Ovary (tissue), 9 donors: ENCODE measurements around the gene ST3GAL3. TPM values are rescaled to one million over a fixed set of nuclear protein-coding genes. Genes with fewer than 3 reads are reported as not detected.

ENCODE experiments used
- DNase-seq, 5 donors: peaks; one replicate each; pipeline ENCODE4 v3.0.0-alpha.2; 2019 to 2020
- H3K27ac ChIP-seq, 2 donors: fragments of 200-600 bp; one replicate each; pipeline versions ENCODE4 v1.5.1 to v1.8.0; 2019 to 2022
- H3K27me3 ChIP-seq: fragments of 200-600 bp; one replicate; pipeline ENCODE4 v1.8.0; 2022
- H3K36me3 ChIP-seq: fragments of 200-600 bp; sonication (generic); one replicate; pipeline ENCODE4 v1.5.1; 2019
- H3K4me1 ChIP-seq: one replicate; pipeline ENCODE4 v1.8.1; 2013; ENCODE audit warnings: mild to moderate bottlenecking, moderate library complexity; ENCODE audit not compliant: insufficient read depth
- H3K4me3 ChIP-seq: fragments of 200-600 bp; sonication (generic); one replicate; pipeline ENCODE4 v1.5.1; 2017
- H3K9me3 ChIP-seq, 2 donors: fragments of 200-600 bp in 1 of 2; sonication (generic) in 1 of 2; one replicate each; pipeline versions ENCODE4 v1.5.1 to v1.8.1; 2013 to 2019; ENCODE audit warnings: mild to moderate bottlenecking in 1 of 2, moderate library complexity in 1 of 2
- CTCF ChIP-seq, 3 donors: fragments of 450-650 bp in 2 of 3; fragments of 200-600 bp in 1 of 3; IDR thresholded peaks; one replicate each; pipeline versions ENCODE4 v1.5.1 to v1.8.0; 2016 to 2022; ENCODE audit warnings: antibody characterized with exemption in 3 of 3, mild to moderate bottlenecking in 1 of 3
- EP300 ChIP-seq: sonication (generic); formaldehyde crosslinking; IDR thresholded peaks from one replicate; pipeline ENCODE4 v1.6.1; 2017; ENCODE audit warnings: antibody characterized with exemption
- POLR2A ChIP-seq: fragments of 450-650 bp; IDR thresholded peaks from one replicate; pipeline ENCODE4 v1.6.1; 2017; ENCODE audit warnings: antibody characterized with exemption, mild to moderate bottlenecking, moderate library complexity
- WGBS, 3 donors: extraction: QIAGEN DNeasy Blood & Tissue Kit in 1 of 3; methylation state at CpG; one replicate each; pipeline versions ENCODE4 v1.1.5 to v1.1.7; 2013 to 2017; 5-methylcytosine and 5-hydroxymethylcytosine counted together
- intact Hi-C, 4 donors: fragments of 100-400 bp; cut with DNase I; formaldehyde crosslinking; loops; one replicate each; pipeline versions ENCODE4 v1.11.0 to v1.15.1; 2022 to 2023
- polyA plus RNA-seq, 2 donors: library from polyadenylated mRNA; stranded (reverse); fragments of 200-250 nt in 1 of 2; fragments of 350-450 nt in 1 of 2; fragmentation: Illumina TruSeq in 1 of 2; extraction: RNeasy Lipid Tissue Mini Kit (QIAGEN cat#74804) in 1 of 2; gene quantifications; one replicate each; pipeline ENCODE4 v1.2.3, GENCODE V29; 2013 to 2014
- total RNA-seq, 7 donors: library from RNA; depleted of rRNA in 2 of 7; stranded (reverse); fragments of >200 nt in 2 of 7; fragmentation: NEBNext Ultra II Directional in 3 of 7; extraction: Animal tissue kit (Norgen Biotek cat#: 25700) in 3 of 7; gene quantifications; one replicate each; pipeline versions ENCODE4 v1.1.0 to v1.2.4, GENCODE V29; 2016 to 2023
- donor health status: DM: no; HTN: no; CAD: no; lungs with moderate emphysema.
- donor health status: DM: no; HTN: no; CAD: no.
- donor health status: Bipolar disorder and iron deficiency.
- donor health status: DM: yes; HTN: yes; CAD: no.
- donor health status: DM: no; HTN: no; CAD: no.
- donor health status: DM: yes; HTN: yes; CAD: no.

The ST3GAL3 gene
- total and polyA plus RNA-seq, 9 donors, result 11.4 to 43.3 (median 27.1) TPM

GRCh38 chr1:43802356-43802980 is 95.1 kb downstream of the ST3GAL3 start:
- 85 to 89% (median 88%) methylated on average over 4 of the region's 4 CpGs for WGBS, 3 donors
- Histone ChIP-seq H3K27me3 (no peaks in the 10 kb centered on the region), H3K36me3 (no peaks in the 10 kb centered on the region), H3K4me1 (no peaks in the 10 kb centered on the region), H3K9me3 (no peaks in the 10 kb centered on the region), H3K27ac (no peak overlapping the region), H3K4me3 (no peak overlapping the region)
- no peak for DNase-seq
- TF ChIP-seq CTCF (IDR thresholded peaks at IDR 0.05) (no peak), POLR2A (no peak), EP300 (no peak)
- intact Hi-C loops, result no loop called here

- no peak overlapping the region for H3K4me3 ChIP-seq
- H3K9me3 ChIP-seq, result no peaks in the 10 kb centered on the region
- no peaks in the 10 kb centered on the region for H3K36me3 ChIP-seq
- H3K27ac ChIP-seq, result no peak overlapping the region
- WGBS, 3 donors, result 94 to 96% (median 95%) methylated on average over 9 of the region's 9 CpGs
- intact Hi-C loops, result no loop called here
- H3K27me3 ChIP-seq, result no peaks in the 10 kb centered on the region
- DNase-seq, result no peak
- TF ChIP-seq EP300 (no peak), CTCF (IDR thresholded peaks at IDR 0.05) (no peak), POLR2A (no peak)
- no peaks in the 10 kb centered on the region for H3K4me1 ChIP-seq
Measured at GRCh38 chr1:43803105-43803504, 95.8 kb downstream of the ST3GAL3 start.

- H3K9me3 ChIP-seq, result no peaks in the 10 kb centered on the region
- intact Hi-C loops, result no loop called here
- no peaks in the 10 kb centered on the region for H3K27me3 ChIP-seq
- WGBS, 3 donors, result 48 to 63% (median 57%) methylated on average over 4 of the region's 4 CpGs
- H3K36me3 ChIP-seq, result no peaks in the 10 kb centered on the region
- DNase-seq, result no peak
- H3K4me1 ChIP-seq, result no peaks in the 10 kb centered on the region
- no peak for TF ChIP-seq EP300
- TF ChIP-seq CTCF (IDR thresholded peaks at IDR 0.05), result no peak
- TF ChIP-seq POLR2A, result no peak
- H3K27ac ChIP-seq, result no peak overlapping the region
- H3K4me3 ChIP-seq, result no peak overlapping the region
Measured at GRCh38 chr1:43803646-43804045, 96.3 kb downstream of the ST3GAL3 start.

- Histone ChIP-seq H3K4me1 (no peaks in the 10 kb centered on the region), H3K4me3 (no peak overlapping the region), H3K27me3 (no peaks in the 10 kb centered on the region), H3K27ac (no peak overlapping the region), H3K9me3 (no peaks in the 10 kb centered on the region), H3K36me3 (no peaks in the 10 kb centered on the region)
- TF ChIP-seq POLR2A, result no peak
- no peak for TF ChIP-seq CTCF (IDR thresholded peaks at IDR 0.05)
- no peak for TF ChIP-seq EP300
- intact Hi-C loops, result no loop called here
- DNase-seq, result no peak
- 87 to 93% (median 87%) methylated on average over 4 of the region's 4 CpGs for WGBS, 3 donors
Measured at GRCh38 chr1:43804569-43804968, 97.2 kb downstream of the ST3GAL3 start.
